Coronary artery (tissue), 2 donors: ENCODE measurements around the gene CTNNBL1.

Source experiments
- DNase-seq: peaks from one replicate; pipeline ENCODE4 v3.0.0-alpha.2; 2017; ENCODE audit warnings: low spot score
- H3K27ac ChIP-seq, 2 donors: fragments of 200-600 bp; sonication (generic); one replicate each; pipeline ENCODE4 v1.5.1; 2016 to 2019
- H3K4me3 ChIP-seq: fragments of 200-600 bp; sonication (generic); 2 replicates; pipeline ENCODE4 v1.5.1; 2016; ENCODE audit warnings: mild to moderate bottlenecking, moderate library complexity
- TF ChIP-seq, protein P1 (sequence below): fragments of 200-600 bp; sonication (generic); IDR thresholded peaks from one replicate; pipeline ENCODE4 v1.5.1; 2019; ENCODE audit warnings: antibody characterized with exemption

The CTNNBL1 gene

GRCh38 chr20:37876863-37877262 is 183.0 kb downstream of the CTNNBL1 start:
- no peak overlapping the region for H3K27ac ChIP-seq
- TF ChIP-seq, protein P1, sequence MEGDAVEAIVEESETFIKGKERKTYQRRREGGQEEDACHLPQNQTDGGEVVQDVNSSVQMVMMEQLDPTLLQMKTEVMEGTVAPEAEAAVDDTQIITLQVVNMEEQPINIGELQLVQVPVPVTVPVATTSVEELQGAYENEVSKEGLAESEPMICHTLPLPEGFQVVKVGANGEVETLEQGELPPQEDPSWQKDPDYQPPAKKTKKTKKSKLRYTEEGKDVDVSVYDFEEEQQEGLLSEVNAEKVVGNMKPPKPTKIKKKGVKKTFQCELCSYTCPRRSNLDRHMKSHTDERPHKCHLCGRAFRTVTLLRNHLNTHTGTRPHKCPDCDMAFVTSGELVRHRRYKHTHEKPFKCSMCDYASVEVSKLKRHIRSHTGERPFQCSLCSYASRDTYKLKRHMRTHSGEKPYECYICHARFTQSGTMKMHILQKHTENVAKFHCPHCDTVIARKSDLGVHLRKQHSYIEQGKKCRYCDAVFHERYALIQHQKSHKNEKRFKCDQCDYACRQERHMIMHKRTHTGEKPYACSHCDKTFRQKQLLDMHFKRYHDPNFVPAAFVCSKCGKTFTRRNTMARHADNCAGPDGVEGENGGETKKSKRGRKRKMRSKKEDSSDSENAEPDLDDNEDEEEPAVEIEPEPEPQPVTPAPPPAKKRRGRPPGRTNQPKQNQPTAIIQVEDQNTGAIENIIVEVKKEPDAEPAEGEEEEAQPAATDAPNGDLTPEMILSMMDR = no peak
- H3K4me3 ChIP-seq = no peak overlapping the region
- no peak for DNase-seq

DNA sequence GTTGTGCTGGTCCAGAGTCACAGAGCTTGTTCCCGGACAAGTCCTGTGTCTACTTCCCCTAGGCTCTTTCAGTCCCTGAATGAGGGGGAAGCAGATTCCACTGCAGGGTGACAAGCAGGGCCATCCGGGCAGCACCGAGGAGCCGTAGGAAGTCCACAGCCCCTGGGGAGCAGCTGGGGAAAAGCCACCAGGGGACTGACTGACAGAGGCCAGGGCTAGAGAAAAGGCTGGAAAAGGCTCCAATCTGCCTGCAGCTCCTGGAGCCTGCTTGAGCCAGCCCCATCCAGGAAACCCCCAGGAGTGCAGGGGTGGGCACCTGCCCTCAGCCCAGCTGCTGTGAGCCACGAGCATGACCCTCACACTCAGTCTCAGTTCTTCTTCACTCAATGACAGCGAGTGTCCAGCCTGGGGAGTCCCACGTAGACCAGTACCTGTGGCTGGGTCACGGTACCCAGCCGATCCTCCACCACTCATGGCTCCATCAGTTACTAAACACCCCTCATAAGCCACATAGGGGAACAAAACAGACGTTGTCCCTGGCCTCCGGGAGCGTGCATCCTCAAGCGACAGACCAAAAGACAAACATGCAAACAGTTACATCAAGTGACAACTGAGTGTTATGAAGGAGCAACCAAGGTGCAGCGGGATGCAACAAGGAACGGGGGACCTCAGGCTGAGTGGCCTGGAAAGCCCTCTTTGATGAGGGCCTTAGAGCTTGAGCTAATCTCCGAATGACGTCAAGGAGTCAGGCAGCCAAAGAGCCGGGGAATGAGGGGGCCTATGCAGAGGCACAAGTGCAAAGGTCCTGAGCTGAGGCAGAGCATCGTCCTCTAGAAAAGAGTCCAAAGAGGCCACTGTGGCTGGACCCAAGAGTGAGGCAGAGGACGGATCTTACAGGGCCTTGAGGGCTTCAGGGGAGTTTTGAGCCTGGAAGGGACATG is 184.3 kb downstream of the CTNNBL1 start:
- no peak for DNase-seq
- Histone ChIP-seq H3K27ac (no peak overlapping the region), H3K4me3 (no peak overlapping the region)
- TF ChIP-seq, protein P1 = no peak

GRCh38 chr20:37878835-37879599 is 185.2 kb downstream of the CTNNBL1 start:
- no peak overlapping the region for H3K27ac ChIP-seq
- no peak overlapping the region for H3K4me3 ChIP-seq
- DNase-seq = no peak
- TF ChIP-seq, protein P1 = no peak

GRCh38 chr20:37879843-37880242 is 186.0 kb downstream of the CTNNBL1 start:
- DNase-seq = no peak
- Histone ChIP-seq H3K27ac (no peak overlapping the region), H3K4me3 (no peak overlapping the region)
- TF ChIP-seq, protein P1 = no peak

DNA sequence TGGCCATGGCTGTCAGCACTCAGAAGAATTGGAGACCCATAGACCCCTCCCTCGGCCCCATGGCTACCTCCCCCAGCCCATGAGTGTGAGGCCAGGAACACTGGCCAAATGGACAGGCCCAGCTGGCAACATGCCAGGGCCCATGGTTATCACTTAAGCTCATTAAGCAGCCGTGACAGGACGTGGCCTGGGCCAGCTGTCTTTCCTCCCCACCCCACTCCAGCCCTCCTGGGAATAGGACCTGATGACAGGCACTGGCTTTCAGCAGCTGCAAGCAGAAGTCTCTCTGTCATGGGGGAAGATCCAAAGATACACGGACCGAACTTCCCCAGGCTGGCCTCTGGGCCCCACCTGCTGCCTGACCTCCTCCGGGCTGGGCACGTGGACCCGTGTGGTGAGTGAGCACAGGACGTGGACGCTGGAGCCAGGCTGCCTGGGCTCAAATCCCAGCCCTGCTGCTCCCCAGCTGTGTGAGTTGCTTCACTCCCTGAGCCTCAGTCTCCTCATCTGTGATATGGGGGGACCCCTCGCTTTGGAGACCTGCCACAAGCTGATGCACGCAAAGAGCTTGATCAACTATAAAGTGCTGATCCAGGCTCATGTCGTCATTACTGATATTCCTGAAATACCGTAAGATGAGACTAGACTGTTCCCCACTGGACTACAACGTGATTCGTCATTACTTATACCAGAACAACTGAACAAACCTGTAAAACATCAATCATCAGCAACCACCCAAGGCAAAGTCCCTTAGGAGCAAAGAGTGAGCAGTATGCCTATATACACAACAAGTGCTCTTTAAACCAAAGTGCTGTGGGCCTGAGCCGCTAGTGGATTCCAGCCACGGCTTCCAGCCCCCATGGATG is 187.1 kb downstream of the CTNNBL1 start:
- H3K27ac ChIP-seq = no peak overlapping the region
- no peak for DNase-seq
- no peak overlapping the region for H3K4me3 ChIP-seq
- TF ChIP-seq, protein P1 = no peak

GRCh38 chr20:37881601-37882343 is 187.9 kb downstream of the CTNNBL1 start:
- Histone ChIP-seq H3K4me3 (no peak overlapping the region), H3K27ac (no peak overlapping the region)
- TF ChIP-seq, protein P1 = no peak
- DNase-seq = no peak
